Smooth muscle cell (in vitro differentiated cells): ENCODE measurements around the gene TNFRSF11A. TPM values are rescaled to one million over a fixed set of nuclear protein-coding genes. Genes with fewer than 3 reads are reported as not detected.

ENCODE experiments used
- DNase-seq: peaks from one replicate; lab custom pipeline; 2025; ENCODE audit not compliant: unreplicated experiment; lab: John Stamatoyannopoulos, UW
- H2AFZ ChIP-seq: fragments of 200-600 bp; sonication (generic); 2 replicates; pipeline ENCODE4 v1.6.0; 2016; ENCODE audit warnings: antibody characterized with exemption, low read depth, mild to moderate bottlenecking
- H3F3A ChIP-seq: fragments of 200-600 bp; sonication (generic); 2 replicates; pipeline ENCODE4 v1.6.0; 2017; ENCODE audit warnings: antibody characterized with exemption, low read depth
- H3K27ac ChIP-seq: fragments of 200-600 bp; sonication (generic); 2 replicates; pipeline ENCODE4 v1.5.1; 2016; ENCODE audit warnings: low read depth, mild to moderate bottlenecking
- H3K27me3 ChIP-seq: fragments of 200-600 bp; sonication (generic); 2 replicates; pipeline ENCODE4 v1.6.1; 2016; ENCODE audit warnings: low read depth, mild to moderate bottlenecking
- H3K36me3 ChIP-seq: fragments of 200-600 bp; sonication (generic); 2 replicates; pipeline ENCODE4 v1.5.1; 2016; ENCODE audit warnings: low read depth
- H3K4me1 ChIP-seq: fragments of 200-600 bp; sonication (generic); 2 replicates; pipeline ENCODE4 v1.5.1; 2016; ENCODE audit warnings: low read depth
- H3K4me2 ChIP-seq: fragments of 200-600 bp; sonication (generic); 2 replicates; pipeline ENCODE4 v1.6.0; 2016; ENCODE audit warnings: mild to moderate bottlenecking
- H3K4me3 ChIP-seq: fragments of 200-600 bp; sonication (generic); 2 replicates; pipeline ENCODE4 v1.5.1; 2016; ENCODE audit warnings: mild to moderate bottlenecking
- H3K79me2 ChIP-seq: fragments of 200-600 bp; sonication (generic); 2 replicates; pipeline ENCODE4 v1.6.0; 2016; ENCODE audit warnings: low read depth, mild to moderate bottlenecking
- H3K9ac ChIP-seq: fragments of 200-600 bp; sonication (generic); 2 replicates; pipeline ENCODE4 v1.6.0; 2016; ENCODE audit warnings: low read depth
- H3K9me3 ChIP-seq: fragments of 200-600 bp; sonication (generic); replicated peaks from 2 replicates; pipeline ENCODE4 v1.5.1; 2016; ENCODE audit warnings: low read depth
- H4K20me1 ChIP-seq: fragments of 200-600 bp; sonication (generic); 2 replicates; pipeline ENCODE4 v1.6.0; 2016; ENCODE audit warnings: low read depth
- CTCF ChIP-seq: fragments of 200-600 bp; sonication (generic); IDR thresholded peaks from 2 replicates; pipeline ENCODE4 v1.5.1; 2017; ENCODE audit warnings: borderline replicate concordance, mild to moderate bottlenecking, antibody characterized with exemption; ENCODE audit not compliant: insufficient read depth, poor library complexity, severe bottlenecking
- WGBS: methylation state at CpG from one replicate; pipeline ENCODE4 v1.1.7; 2016; ENCODE audit warnings: low lambda C conversion rate; 5-methylcytosine and 5-hydroxymethylcytosine counted together
- polyA plus RNA-seq: library from polyadenylated mRNA; unstranded; fragments of >200 nt; fragmentation: Nextera tagmentation; extraction: Ambion mirVana; gene quantifications from 2 replicates; pipeline ENCODE4 v1.2.1, GENCODE V29; 2016
- total RNA-seq: library from RNA; depleted of rRNA; stranded (reverse); fragments of >200 nt; gene quantifications from 2 replicates; pipeline ENCODE4 v1.2.3, GENCODE V29; 2014

The TNFRSF11A gene
- total and polyA plus RNA-seq, 2 experiments from 2014 or later: under 0.01 TPM; not detected in 1

DNA sequence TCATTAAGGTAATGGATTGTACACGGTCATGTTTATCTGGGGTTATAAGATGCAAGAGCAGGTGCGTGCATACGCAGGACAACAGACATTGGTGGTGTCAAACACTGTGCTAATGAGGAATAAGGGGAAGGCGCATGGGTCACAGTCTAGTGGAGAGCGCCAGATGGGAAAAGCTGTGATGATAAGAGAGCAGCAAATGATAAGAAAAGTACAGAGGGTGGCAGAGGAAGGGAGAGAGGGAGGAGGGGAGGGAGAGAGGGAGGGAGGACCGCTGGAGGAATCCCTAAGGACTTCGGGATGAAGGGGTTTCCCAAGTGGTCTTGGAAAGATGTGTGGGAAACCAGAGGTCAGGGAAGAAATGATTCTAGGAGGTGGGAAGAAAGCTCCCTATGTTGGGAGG lies 2.9 kb downstream of the TNFRSF11A start:
- H3K79me2 ChIP-seq: no peaks in the 10 kb centered on the region
- peaks cover 20% of the 10 kb centered on the region for H3K4me1 ChIP-seq
- H3K9ac ChIP-seq: no peak overlapping the region
- no peak for DNase-seq
- H3F3A ChIP-seq: no peaks in the 10 kb centered on the region
- H3K4me3 ChIP-seq: no peak overlapping the region
- TF ChIP-seq CTCF: no peak
- H3K36me3 ChIP-seq: no peaks in the 10 kb centered on the region
- H3K27ac ChIP-seq: no peak overlapping the region
- H3K27me3 ChIP-seq: peaks cover 80% of the 10 kb centered on the region
- no peak overlapping the region for H3K4me2 ChIP-seq
- H3K9me3 ChIP-seq: no peaks in the 10 kb centered on the region
- no peak overlapping the region for H2AFZ ChIP-seq
- WGBS: 71% methylated on average over 7 of the region's 7 CpGs
- no peaks in the 10 kb centered on the region for H4K20me1 ChIP-seq

DNA sequence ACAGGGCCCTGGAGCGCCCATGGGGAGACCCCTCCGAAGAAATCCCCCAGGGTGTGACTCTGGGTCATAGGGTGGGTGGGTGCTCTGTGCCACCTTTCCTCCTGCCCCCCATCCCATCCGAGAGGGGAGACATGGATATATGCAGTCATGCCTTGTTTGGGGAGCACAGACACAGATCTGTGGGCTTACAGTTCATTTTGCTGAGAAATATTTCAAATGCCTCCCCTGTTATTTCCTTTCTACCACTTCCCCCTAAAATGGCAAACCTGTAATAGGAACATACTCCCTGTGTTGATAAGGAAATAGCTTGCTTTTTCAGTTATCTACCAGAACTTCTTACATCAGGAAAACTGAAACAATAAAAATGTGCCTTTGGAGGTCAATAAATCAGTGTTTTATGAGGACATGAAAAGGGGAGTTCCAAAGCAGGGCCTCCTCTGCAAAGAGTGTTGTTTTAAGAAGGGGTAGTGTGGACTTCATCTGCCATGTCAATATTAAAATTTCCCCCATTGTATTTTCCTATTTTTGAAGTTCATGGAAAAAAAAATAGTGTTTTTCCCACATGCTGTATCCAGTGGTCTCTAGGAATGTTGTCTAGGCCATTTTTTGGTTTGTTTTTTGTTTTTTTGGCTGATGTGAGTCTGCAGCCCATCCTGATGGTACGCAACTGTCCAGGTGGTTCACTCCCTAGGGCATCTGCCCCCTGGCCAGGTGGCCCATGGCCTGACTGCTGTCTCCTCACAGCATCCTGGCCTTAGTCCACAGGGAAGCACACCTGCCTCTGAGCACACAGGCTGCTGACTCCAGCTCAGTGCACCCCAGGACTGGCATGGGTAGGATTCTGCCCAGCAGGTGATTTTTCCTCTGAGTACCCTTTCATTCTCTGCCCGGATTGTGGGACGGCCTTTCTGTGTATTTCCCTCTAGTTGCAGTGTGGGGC lies 3.7 kb downstream of the TNFRSF11A start:
- Histone ChIP-seq H3K79me2 (no peaks in the 10 kb centered on the region), H3K4me2 (peak overlapping the region; percentile 64), H3K27me3 (peaks cover 74% of the 10 kb centered on the region), H3F3A (no peaks in the 10 kb centered on the region), H3K36me3 (no peaks in the 10 kb centered on the region), H3K9ac (no peak overlapping the region), H3K27ac (no peak overlapping the region), H3K4me3 (no peak overlapping the region), H4K20me1 (no peaks in the 10 kb centered on the region), H3K4me1 (peaks cover 20% of the 10 kb centered on the region), H2AFZ (no peak overlapping the region), H3K9me3 (no peaks in the 10 kb centered on the region)
- WGBS: 95% methylated on average over 6 of the region's 6 CpGs
- no peak for DNase-seq
- no peak for TF ChIP-seq CTCF

DNA sequence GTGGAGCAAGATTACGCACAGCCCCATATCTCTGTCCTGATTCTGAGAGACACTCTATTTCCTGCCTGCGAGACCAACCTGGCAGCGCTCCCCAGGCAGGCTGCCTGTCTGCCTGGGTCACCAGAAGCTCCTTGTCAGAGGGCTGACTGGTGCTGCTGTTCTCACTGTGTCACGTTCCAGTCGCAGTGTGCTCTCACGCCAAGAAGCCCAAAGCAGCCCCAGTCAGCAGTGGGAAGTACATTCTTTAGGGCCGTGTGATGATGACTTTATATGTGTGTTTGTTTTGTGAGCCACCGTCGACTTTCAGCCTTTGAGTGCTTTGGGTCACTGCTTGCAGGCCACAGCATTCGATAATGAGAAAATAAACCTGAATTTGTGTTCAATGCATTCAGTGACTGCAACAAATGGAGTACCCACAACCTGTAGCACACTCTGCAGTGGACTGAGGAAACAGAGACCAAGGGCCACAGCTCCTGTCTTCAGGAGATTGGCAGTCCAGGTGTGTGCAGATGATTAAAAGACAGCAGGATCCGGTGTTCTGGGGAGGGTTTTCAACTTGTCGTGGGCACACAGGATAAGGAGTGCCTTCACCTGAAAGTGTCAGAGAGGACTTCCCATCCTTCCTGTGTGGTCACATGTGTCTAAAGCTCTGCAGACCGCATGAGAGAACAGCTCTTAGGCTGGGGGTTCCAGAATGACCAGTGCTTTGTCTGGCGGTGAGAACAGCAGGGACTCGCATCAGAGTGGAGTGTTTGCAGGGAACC lies 4.8 kb downstream of the TNFRSF11A start:
- Histone ChIP-seq H4K20me1 (no peaks in the 10 kb centered on the region), H3K9me3 (no peaks in the 10 kb centered on the region), H3K79me2 (no peaks in the 10 kb centered on the region), H2AFZ (no peak overlapping the region), H3K36me3 (no peaks in the 10 kb centered on the region), H3K4me2 (peak overlapping the region; percentile 64), H3K9ac (no peak overlapping the region), H3K4me1 (peaks cover 20% of the 10 kb centered on the region), H3K27me3 (peaks cover 70% of the 10 kb centered on the region), H3K4me3 (no peak overlapping the region), H3F3A (no peaks in the 10 kb centered on the region), H3K27ac (no peak overlapping the region)
- 42% methylated on average over 15 of the region's 15 CpGs for whole genome bisulfite sequencing
- no peak for DNase-seq
- TF ChIP-seq CTCF: no peak
